GM23338 (cell line): ENCODE results near the gene COX11. TPM values are rescaled to one million over a fixed set of nuclear protein-coding genes. Genes with fewer than 3 reads are reported as not detected.

Source experiments
- ATAC-seq: fragments of 200-7000 bp; cut with Tn5 transposase; 3 replicates; pipeline ENCODE4 v1.9.1; 2020
- DNase-seq: peaks from one replicate; pipeline ENCODE4 v3.0.0-alpha.2; 2015; ENCODE audit warnings: low spot score
- H2AFZ ChIP-seq: fragments of 200-600 bp; sonication (generic); 2 replicates; pipeline ENCODE4 v1.8.0; 2016; ENCODE audit warnings: antibody characterized with exemption, mild to moderate bottlenecking, moderate library complexity
- H3F3A ChIP-seq: fragments of 200-600 bp; sonication (generic); replicated peaks from 2 replicates; pipeline ENCODE4 v1.8.0; 2017; ENCODE audit warnings: antibody characterized with exemption, mixed run types, low read depth
- H3K27ac ChIP-seq: fragments of 200-600 bp; sonication (generic); 2 replicates; pipeline ENCODE4 v1.6.1; 2016; ENCODE audit warnings: low read depth
- H3K27me3 ChIP-seq: fragments of 200-600 bp; sonication (generic); 2 replicates; pipeline ENCODE4 v1.8.0; 2016; ENCODE audit warnings: mild to moderate bottlenecking, mixed run types, moderate library complexity; ENCODE audit not compliant: insufficient read depth
- H3K36me3 ChIP-seq: fragments of 200-600 bp; sonication (generic); 2 replicates; pipeline ENCODE4 v1.8.0; 2016; ENCODE audit warnings: mild to moderate bottlenecking; ENCODE audit not compliant: insufficient read depth
- H3K4me1 ChIP-seq: fragments of 200-600 bp; sonication (generic); 2 replicates; pipeline ENCODE4 v1.8.0; 2016; ENCODE audit warnings: mild to moderate bottlenecking, moderate library complexity; ENCODE audit not compliant: insufficient read depth
- H3K4me2 ChIP-seq: fragments of 200-600 bp; sonication (generic); 2 replicates; pipeline ENCODE4 v1.7.1; 2017; ENCODE audit warnings: mixed run types
- H3K4me3 ChIP-seq: fragments of 200-600 bp; sonication (generic); 2 replicates; pipeline ENCODE4 v1.6.1; 2016; ENCODE audit warnings: mixed run types
- H3K79me2 ChIP-seq: fragments of 200-600 bp; sonication (generic); replicated peaks from 2 replicates; pipeline ENCODE4 v1.8.0; 2017; ENCODE audit warnings: mild to moderate bottlenecking; ENCODE audit not compliant: insufficient read depth
- H3K9me2 ChIP-seq: fragments of 200-600 bp; sonication (generic); 2 replicates; pipeline ENCODE4 v1.8.0; 2017; ENCODE audit not compliant: insufficient read depth
- H4K20me1 ChIP-seq: fragments of 200-600 bp; sonication (generic); replicated peaks from 2 replicates; pipeline ENCODE4 v1.8.0; 2017; ENCODE audit warnings: mild to moderate bottlenecking; ENCODE audit not compliant: insufficient read depth
- H3K27ac Mint-ChIP-seq: 2 replicates; pipeline ENCODE4 v1.8.0; 2020; ENCODE audit warnings: inconsistent platforms, mild to moderate bottlenecking, moderate library complexity, mixed read lengths
- H3K27me3 Mint-ChIP-seq: 3 replicates; pipeline ENCODE4 v1.8.0; 2022; ENCODE audit warnings: low read depth, mild to moderate bottlenecking, moderate library complexity, mixed read lengths, inconsistent platforms; ENCODE audit not compliant: insufficient read depth, poor library complexity
- H3K36me3 Mint-ChIP-seq: 3 replicates; pipeline ENCODE4 v1.8.0; 2021; ENCODE audit warnings: low read depth, mild to moderate bottlenecking, inconsistent platforms, moderate library complexity, mixed read lengths
- H3K4me1 Mint-ChIP-seq: 3 replicates; pipeline ENCODE4 v1.8.0; 2020; ENCODE audit warnings: mild to moderate bottlenecking, inconsistent platforms, mixed read lengths
- H3K4me3 Mint-ChIP-seq: 3 replicates; pipeline ENCODE4 v1.8.0; 2021; ENCODE audit warnings: moderate library complexity, mild to moderate bottlenecking, inconsistent platforms, mixed read lengths
- H3K9me3 Mint-ChIP-seq: 3 replicates; pipeline ENCODE4 v1.8.0; 2020; ENCODE audit warnings: moderate library complexity, mild to moderate bottlenecking, inconsistent platforms, mixed read lengths
- CREB1 ChIP-seq: fragments of 250-450 bp; sonication (Bioruptor Pico); IDR thresholded peaks from 2 replicates; pipeline ENCODE4 v1.5.0; 2020; ENCODE audit warnings: low read depth, mild to moderate bottlenecking, moderate library complexity
- NANOG ChIP-seq: IDR thresholded peaks from 2 replicates; pipeline ENCODE4 v1.6.1; 2016; ENCODE audit warnings: antibody characterized with exemption, borderline replicate concordance
- REST ChIP-seq: IDR thresholded peaks from one replicate; pipeline ENCODE4 v1.6.1; 2018; ENCODE audit warnings: antibody characterized with exemption; ENCODE audit not compliant: unreplicated experiment
- ZNF331 ChIP-seq: fragments of 250-450 bp; sonication (Bioruptor Pico); IDR thresholded peaks from 2 replicates; pipeline ENCODE4 v1.5.0; 2020; ENCODE audit warnings: low read depth, mild to moderate bottlenecking, moderate library complexity
- ZNF462 ChIP-seq: fragments of 250-450 bp; sonication (Bioruptor Pico); IDR thresholded peaks from 2 replicates; pipeline ENCODE4 v1.5.0; 2020; ENCODE audit warnings: mild to moderate bottlenecking, moderate library complexity
- polyA plus RNA-seq: library from polyadenylated mRNA; unstranded; fragments of >200 nt; fragmentation: Nextera tagmentation; extraction: Ambion mirVana; gene quantifications from 2 replicates; pipeline ENCODE4 v1.2.1, GENCODE V29; 2016
- total RNA-seq: library from RNA; depleted of rRNA; stranded (reverse); fragments of >200 nt; shearing (Covaris generic); gene quantifications from 2 replicates; pipeline ENCODE4 v1.2.3, GENCODE V29; 2014

COX11 gene
- total and polyA plus RNA-seq, 2 experiments from 2014 or later, result 53.7 to 56.7 TPM

GRCh38 chr17:54985476-54985875, 17.0 kb upstream of the COX11 start (continued):
- TF ChIP-seq REST (no peak), ZNF462 (CRISPR knock-in tag) (no peak)

- no peak overlapping the region for H3K4me3 ChIP-seq
- ATAC-seq (no peak), DNase-seq (no peak)
- H2AFZ ChIP-seq, result no peak overlapping the region
- Mint-ChIP-seq H3K27me3 (no peaks in the 10 kb centered on the region), H3K36me3 (peaks cover 15% of the 10 kb centered on the region), H3K4me1 (0 out of 3 replicates have a peak, but pooled peaks cover 2% of the 10 kb centered on the region), H3K4me3 (no peak overlapping the region), H3K9me3 (peaks cover 15% of the 10 kb centered on the region), H3K27ac (no peak overlapping the region)
- no peak overlapping the region for H3K4me2 ChIP-seq
- no peaks in the 10 kb centered on the region for H3K4me1 ChIP-seq
- no peaks in the 10 kb centered on the region for H4K20me1 ChIP-seq
- H3K36me3 ChIP-seq, result no peaks in the 10 kb centered on the region
- H3F3A ChIP-seq, result no peaks in the 10 kb centered on the region
- H3K79me2 ChIP-seq, result peaks cover 59% of the 10 kb centered on the region
- no peaks in the 10 kb centered on the region for H3K9me2 ChIP-seq
- no peaks in the 10 kb centered on the region for H3K27me3 ChIP-seq
- TF ChIP-seq CREB1 (CRISPR knock-in tag) (no peak), ZNF331 (CRISPR knock-in tag) (no peak), NANOG (no peak)
- H3K27ac ChIP-seq, result no peak overlapping the region
Observed at GRCh38 chr17:54983260-54983659, 14.8 kb upstream of the COX11 start.
